Parathyroid adenoma (tissue), 2 donors: Measurements from ENCODE around the gene SLC2A4RG.

Experiments
- H2AFZ ChIP-seq: fragments of 300-600 bp; sonication (generic); one replicate; pipeline ENCODE4 v1.7.0; 2017; ENCODE audit warnings: antibody characterized with exemption, mild to moderate bottlenecking
- H3K27ac ChIP-seq: fragments of 300-600 bp; sonication (generic); one replicate; pipeline ENCODE4 v1.7.0; 2017
- H3K27me3 ChIP-seq: fragments of 300-600 bp; sonication (generic); one replicate; pipeline ENCODE4 v1.7.0; 2017; ENCODE audit warnings: low read length; ENCODE audit not compliant: control insufficient read depth, insufficient read depth
- H3K36me3 ChIP-seq: fragments of 300-600 bp; sonication (generic); one replicate; pipeline ENCODE4 v1.7.0; 2017; ENCODE audit warnings: low read length; ENCODE audit not compliant: control insufficient read depth, insufficient read depth
- H3K4me1 ChIP-seq: fragments of 300-600 bp; sonication (generic); one replicate; pipeline ENCODE4 v1.7.0; 2017; ENCODE audit warnings: control low read depth
- H3K4me2 ChIP-seq: fragments of 300-600 bp; sonication (generic); one replicate; pipeline ENCODE4 v1.7.0; 2017; ENCODE audit warnings: low read length
- H3K4me3 ChIP-seq: fragments of 300-600 bp; sonication (generic); one replicate; pipeline ENCODE4 v1.7.0; 2017; ENCODE audit warnings: low read depth, low read length
- H3K79me2 ChIP-seq: fragments of 300-600 bp; sonication (generic); one replicate; pipeline ENCODE4 v1.7.0; 2017; ENCODE audit warnings: control low read depth
- H3K9ac ChIP-seq: fragments of 300-600 bp; sonication (generic); one replicate; pipeline ENCODE4 v1.7.0; 2017; ENCODE audit warnings: mild to moderate bottlenecking
- H3K9me3 ChIP-seq: fragments of 300-600 bp; sonication (generic); one replicate; pipeline ENCODE4 v1.7.0; 2017; ENCODE audit warnings: low read length; ENCODE audit not compliant: control insufficient read depth
- TF ChIP-seq, protein P1 (sequence below): fragments of 300-600 bp; sonication (generic); IDR thresholded peaks from one replicate; pipeline ENCODE4 v1.7.0; 2017; ENCODE audit warnings: antibody characterized with exemption, mild to moderate bottlenecking
- donor health status: primary hyperparathyroidism.

Gene SLC2A4RG

DNA sequence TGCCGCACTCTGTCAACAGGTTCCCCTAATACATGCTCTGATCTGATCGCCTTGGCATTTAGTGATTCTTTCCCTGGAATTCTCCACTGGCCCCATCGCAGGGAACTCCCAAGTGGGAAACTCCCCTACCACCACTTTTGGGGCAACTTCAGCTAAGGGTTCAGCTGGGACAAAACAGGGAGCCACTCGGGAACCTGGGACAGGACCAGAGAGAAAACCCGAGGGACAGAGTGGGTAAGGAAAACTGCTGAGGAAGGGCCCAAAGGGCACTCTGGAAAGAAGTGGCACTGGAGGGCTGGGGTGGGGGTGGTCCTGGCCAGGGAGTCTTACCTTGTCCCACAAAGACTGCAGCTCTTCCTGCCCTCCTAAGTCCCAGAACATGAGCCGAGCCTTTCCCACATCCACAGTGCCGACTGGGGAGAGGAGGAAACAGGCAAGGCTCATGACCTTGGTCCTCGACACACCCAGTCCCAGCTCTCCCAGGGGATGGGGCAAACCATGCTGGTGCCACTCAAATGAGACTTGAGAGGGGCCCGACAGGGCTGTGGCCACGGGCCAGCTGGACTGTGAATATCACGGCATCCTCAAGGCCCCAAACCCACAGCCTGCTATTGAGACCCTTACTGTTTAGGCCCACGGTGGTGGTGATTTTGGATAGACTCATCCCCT is 33.4 kb upstream of the SLC2A4RG start:
- peaks cover 44% of the 10 kb centered on the region for H3K79me2 ChIP-seq
- H3K4me2 ChIP-seq = peak overlapping the region; percentile 96
- H3K9me3 ChIP-seq = no peaks in the 10 kb centered on the region
- H3K4me3 ChIP-seq = no peak overlapping the region
- TF ChIP-seq, protein P1, sequence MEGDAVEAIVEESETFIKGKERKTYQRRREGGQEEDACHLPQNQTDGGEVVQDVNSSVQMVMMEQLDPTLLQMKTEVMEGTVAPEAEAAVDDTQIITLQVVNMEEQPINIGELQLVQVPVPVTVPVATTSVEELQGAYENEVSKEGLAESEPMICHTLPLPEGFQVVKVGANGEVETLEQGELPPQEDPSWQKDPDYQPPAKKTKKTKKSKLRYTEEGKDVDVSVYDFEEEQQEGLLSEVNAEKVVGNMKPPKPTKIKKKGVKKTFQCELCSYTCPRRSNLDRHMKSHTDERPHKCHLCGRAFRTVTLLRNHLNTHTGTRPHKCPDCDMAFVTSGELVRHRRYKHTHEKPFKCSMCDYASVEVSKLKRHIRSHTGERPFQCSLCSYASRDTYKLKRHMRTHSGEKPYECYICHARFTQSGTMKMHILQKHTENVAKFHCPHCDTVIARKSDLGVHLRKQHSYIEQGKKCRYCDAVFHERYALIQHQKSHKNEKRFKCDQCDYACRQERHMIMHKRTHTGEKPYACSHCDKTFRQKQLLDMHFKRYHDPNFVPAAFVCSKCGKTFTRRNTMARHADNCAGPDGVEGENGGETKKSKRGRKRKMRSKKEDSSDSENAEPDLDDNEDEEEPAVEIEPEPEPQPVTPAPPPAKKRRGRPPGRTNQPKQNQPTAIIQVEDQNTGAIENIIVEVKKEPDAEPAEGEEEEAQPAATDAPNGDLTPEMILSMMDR = no peak
- peaks cover 9% of the 10 kb centered on the region for H3K4me1 ChIP-seq
- H3K36me3 ChIP-seq = no peaks in the 10 kb centered on the region
- no peaks in the 10 kb centered on the region for H3K27me3 ChIP-seq
- no peak overlapping the region for H2AFZ ChIP-seq
- H3K27ac ChIP-seq = peak overlapping the region; percentile 83
- no peak overlapping the region for H3K9ac ChIP-seq

DNA sequence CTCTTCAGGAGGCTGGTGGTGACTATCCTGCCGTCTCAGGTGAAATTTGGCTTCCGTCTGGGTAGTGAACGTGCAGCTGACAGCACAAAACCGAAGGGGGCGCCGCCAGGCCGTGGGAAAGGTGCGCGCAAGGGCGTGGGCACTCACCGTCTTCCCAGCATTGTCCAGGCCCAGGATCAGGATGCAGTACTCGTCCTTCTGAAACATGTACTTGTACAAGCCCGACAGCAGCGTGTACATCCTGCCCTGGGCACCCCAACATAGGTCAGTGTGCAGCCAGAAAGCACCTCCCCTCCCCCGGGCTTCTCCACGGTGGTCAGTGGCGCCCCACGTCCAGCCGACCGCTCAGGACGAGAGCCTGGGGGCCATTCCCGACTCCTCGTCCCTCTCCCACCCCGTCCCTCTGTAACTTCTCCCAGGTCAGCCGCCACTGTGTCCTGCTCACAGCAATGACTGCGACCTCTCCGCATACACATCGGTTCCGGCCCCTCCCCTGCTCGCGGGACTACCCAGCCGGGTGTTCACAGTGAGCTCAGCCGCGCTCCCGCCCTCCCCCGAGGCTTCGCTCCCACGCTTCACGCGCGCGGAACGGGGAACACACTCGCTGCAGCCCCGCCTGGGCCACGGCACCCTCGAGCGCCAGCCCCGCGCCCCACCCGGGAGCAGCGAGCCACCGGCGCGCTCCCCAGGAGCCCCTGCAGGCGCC is 32.6 kb upstream of the SLC2A4RG start:
- peak overlapping the region; percentile 83 for H3K9ac ChIP-seq
- H3K4me2 ChIP-seq = peak overlapping the region; percentile 96
- H2AFZ ChIP-seq = peak overlapping the region; percentile 92
- no peaks in the 10 kb centered on the region for H3K36me3 ChIP-seq
- TF ChIP-seq, protein P1 = peak; percentile 56
- peaks cover 9% of the 10 kb centered on the region for H3K4me1 ChIP-seq
- peaks cover 39% of the 10 kb centered on the region for H3K79me2 ChIP-seq
- H3K27me3 ChIP-seq = no peaks in the 10 kb centered on the region
- H3K27ac ChIP-seq = peak overlapping the region; percentile 83
- H3K4me3 ChIP-seq = peak overlapping the region; percentile 84
- no peaks in the 10 kb centered on the region for H3K9me3 ChIP-seq

DNA sequence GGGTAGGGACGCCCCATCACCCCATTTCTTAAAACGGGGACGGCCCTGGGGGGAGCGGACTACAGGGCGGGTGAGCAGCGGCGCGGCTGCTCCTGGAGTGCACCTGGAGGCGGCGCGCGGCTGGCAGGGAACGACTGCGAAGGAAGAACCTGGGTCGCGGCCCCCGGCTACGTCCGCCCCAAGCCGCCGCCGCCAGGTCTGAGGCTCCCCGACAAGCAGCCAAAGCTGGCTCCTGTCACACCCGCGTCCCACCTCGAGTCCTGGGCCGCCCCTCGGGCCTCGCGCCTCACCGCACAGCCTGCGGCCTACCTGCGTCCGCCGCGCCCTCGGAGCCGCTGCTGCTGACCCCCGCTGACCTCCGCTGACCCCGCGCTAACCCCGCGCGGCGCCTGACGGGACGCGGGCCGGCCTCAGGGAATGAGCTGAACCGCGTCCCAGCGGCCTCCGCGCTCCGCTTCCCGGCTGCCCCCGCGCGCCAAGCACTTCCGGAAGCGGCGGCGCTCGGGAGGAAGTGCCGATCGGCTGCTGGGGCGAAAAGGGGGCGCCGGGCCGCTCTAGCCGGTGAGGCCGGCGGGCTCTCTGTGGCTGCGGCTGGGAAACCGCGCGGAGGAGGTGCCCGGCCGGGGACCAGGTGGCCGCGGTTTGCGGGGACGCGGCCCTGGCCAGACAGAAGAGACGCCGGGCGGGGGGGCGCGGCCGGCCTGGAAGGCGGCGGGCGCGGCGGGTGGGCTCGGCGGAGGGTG is 31.8 kb upstream of the SLC2A4RG start, which contains the start of the genes ARFRP1 and ZGPAT:
ARFRP1 (minus strand) TSS at position 419 of the 743 bp plus-strand sequence. CDS start 885 bp downstream, outside the sequence.
ZGPAT (plus strand) TSS at position 482 of the 743 bp plus-strand sequence. CDS start 542 bp downstream, outside the sequence.
- H3K9ac ChIP-seq = peak within 1 kb of the TSS; percentile 83
- H3K27me3 ChIP-seq = no peaks in the 10 kb centered on the region
- TF ChIP-seq, protein P1 = no peak
- H3K4me3 ChIP-seq = peak within 1 kb of the TSS; percentile 84
- H3K27ac ChIP-seq = peak within 1 kb of the TSS; percentile 83
- peak within 1 kb of the TSS; percentile 92 for H2AFZ ChIP-seq
- peaks cover 9% of the 10 kb centered on the region for H3K4me1 ChIP-seq
- H3K36me3 ChIP-seq = no peaks in the 10 kb centered on the region
- peaks cover 38% of the 10 kb centered on the region for H3K79me2 ChIP-seq
- H3K9me3 ChIP-seq = no peaks in the 10 kb centered on the region
- peak within 1 kb of the TSS; percentile 96 for H3K4me2 ChIP-seq

DNA sequence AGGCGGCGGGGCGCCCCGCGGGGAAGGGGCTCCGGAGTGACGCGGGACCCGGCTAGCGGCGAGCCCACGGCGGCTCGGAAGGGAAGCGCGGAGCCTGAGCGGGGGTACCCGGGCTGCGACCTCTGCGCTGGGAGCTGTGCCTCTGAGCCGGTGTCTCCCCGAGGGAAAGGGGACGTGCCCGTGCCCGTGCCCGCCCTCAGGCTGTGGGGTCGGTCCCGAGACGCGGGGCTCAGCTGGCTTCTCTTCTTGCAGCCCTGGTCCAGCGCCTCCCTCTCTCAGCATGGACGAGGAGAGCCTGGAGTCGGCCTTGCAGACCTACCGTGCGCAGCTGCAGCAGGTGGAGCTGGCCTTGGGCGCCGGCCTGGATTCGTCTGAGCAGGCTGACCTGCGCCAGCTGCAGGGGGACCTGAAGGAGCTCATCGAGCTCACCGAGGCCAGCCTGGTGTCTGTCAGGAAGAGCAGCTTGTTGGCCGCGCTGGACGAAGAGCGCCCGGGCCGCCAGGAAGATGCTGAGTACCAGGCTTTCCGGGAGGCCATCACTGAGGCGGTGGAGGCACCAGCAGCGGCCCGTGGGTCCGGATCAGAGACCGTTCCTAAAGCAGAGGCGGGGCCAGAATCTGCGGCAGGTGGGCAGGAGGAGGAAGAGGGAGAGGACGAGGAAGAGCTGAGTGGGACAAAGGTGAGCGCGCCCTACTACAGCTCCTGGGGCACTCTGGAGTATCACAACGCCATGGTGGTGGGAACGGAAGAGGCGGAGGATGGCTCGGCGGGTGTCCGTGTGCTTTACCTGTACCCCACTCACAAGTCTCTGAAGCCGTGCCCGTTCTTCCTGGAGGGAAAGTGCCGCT is 31.1 kb upstream of the SLC2A4RG start:
- Histone ChIP-seq H3K36me3 (no peaks in the 10 kb centered on the region), H3K27ac (peak overlapping the region; percentile 2)

More for the DNA sequence above, 31.1 kb upstream of the SLC2A4RG start:
- Histone ChIP-seq H3K4me3 (peak overlapping the region; percentile 84), H3K9me3 (no peaks in the 10 kb centered on the region), H3K4me2 (peak overlapping the region; percentile 96), H3K27me3 (no peaks in the 10 kb centered on the region), H3K9ac (no peak overlapping the region), H2AFZ (no peak overlapping the region), H3K79me2 (peaks cover 37% of the 10 kb centered on the region), H3K4me1 (peaks cover 9% of the 10 kb centered on the region)
- TF ChIP-seq, protein P1 = no peak
